ENCODE data around the gene PLPPR3.
"Not testable (repeated sequence)": the region's sequence is repeated elsewhere in the genome, so short reads cannot be mapped to it uniquely, and the experiment has no call there.

PLPPR3 gene

GRCh38 chr19:853614-854220 is 32.0 kb upstream of the PLPPR3 start:
- DNase-seq = not testable (repeated sequence)

DNA sequence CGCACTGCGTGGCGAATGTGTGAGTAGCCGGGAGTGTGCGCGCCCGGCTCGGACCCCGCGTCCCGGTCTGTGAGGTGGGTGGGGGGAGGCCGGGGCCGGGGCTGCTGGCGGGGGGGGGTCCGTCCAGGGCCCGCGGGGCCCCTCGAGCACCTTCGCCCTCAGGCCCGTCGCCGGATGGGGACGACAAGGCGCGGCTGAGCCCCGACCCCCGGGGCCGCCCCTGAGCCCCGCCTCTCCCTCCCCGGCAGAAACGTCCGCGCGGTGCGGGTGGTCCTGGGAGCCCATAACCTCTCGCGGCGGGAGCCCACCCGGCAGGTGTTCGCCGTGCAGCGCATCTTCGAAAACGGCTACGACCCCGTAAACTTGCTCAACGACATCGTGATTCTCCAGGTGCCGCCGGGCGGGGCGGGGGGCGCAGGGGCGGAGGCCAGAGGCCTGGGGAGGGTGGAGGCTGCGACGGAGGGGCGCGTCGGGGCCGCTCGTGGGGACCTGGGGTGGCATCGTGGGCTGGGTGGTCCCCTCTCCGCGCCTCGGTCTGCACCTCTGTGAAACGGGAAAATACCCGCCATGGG is 31.3 kb upstream of the PLPPR3 start:
- DNase-seq = no peak

DNA sequence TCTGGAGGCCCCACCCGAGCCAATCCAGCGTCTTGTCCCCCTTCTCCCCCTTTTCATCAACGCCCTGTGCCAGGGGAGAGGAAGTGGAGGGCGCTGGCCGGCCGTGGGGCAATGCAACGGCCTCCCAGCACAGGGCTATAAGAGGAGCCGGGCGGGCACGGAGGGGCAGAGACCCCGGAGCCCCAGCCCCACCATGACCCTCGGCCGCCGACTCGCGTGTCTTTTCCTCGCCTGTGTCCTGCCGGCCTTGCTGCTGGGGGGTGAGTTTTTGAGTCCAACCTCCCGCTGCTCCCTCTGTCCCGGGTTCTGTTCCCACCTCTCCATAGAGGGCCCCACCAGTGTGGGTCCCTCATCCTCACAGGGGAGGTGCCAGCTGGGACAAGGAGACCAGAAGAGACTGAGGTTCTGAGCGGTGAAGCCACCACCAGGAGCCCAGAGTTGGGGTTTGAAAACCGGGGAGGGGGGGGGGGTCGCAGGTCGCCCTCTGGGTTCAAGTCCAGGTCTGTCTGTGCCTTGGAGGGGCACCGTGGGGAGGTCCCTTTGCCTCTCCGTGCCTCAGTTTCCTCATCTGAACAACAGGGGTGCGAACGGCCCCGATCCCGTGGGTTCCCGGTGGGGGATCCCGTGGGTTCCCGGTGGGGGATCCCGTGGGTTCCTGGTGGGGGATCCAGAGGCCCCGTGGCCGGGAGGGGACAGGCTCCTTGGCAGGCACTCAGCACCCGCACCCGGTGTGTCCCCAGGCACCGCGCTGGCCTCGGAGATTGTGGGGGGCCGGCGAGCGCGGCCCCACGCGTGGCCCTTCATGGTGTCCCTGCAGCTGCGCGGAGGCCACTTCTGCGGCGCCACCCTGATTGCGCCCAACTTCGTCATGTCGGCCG is 30.6 kb upstream of the PLPPR3 start, which contains the start of gene ELANE:
Gene ELANE (plus strand): TSS at position 168 of the 878 bp plus-strand sequence. CDS start 26 bp downstream, at position 194.
- no peak for DNase-seq

DNA sequence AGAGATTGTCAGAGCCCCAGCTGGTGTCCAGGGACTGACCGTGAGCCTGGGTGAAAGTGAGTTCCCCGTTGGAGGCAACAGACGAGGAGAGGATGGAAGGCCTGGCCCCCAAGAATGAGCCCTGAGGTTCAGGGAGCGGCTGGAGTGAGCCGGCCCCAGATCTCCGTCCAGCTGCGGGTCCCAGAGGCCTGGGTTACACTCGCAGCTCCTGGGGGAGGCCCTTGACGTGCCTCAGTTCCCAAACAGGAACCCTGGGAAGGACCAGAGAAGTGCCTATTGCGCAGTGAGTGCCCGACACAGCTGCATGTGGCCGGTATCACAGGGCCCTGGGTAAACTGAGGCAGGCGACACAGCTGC is 29.2 kb upstream of the PLPPR3 start:
- DNase-seq = no peak

DNA sequence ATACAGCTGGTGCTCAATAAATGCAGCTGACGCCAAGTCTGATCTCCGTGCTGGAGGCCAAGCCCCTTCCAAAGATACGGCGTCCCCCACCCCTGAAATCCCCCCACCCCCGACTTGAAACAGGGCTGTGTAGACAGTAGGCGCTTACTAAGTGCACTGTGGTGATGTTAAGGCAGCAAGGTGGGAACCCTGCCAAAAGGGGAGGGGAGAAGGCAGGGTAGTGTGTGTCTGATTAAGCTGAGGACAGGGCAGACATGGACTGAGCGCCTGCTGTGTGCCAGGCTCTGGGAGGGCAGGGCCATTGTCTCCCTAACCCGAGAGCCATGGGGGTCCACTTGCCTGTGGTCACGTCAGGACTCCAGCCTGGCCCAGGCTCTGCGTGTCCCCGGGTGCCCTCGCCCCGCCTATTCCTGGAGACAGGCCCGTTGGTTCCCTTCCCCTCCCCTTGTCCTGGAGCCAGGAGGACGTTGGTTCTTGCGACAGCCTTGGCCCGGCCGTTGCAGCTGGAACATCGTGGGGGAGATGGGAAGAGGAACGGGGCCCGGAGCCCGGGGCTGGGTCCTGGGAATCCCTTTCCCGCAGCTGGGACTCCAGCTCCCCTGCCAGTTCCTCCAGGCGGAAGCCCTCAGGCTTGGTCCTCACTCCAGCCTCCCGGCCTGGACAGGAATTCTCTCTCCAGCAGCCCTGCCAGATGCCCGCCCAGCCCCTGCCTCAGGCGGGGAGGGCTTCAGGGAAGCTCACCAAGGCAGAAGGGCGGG is 28.6 kb upstream of the PLPPR3 start:
- peak; percentile 64 for DNase-seq

- not testable (repeated sequence) for DNase-seq
Observed at GRCh38 chr19:849195-849594, 27.4 kb upstream of the PLPPR3 start.

GRCh38 chr19:848386-848921 is 26.7 kb upstream of the PLPPR3 start:
- peak; percentile 14 for DNase-seq

DNA sequence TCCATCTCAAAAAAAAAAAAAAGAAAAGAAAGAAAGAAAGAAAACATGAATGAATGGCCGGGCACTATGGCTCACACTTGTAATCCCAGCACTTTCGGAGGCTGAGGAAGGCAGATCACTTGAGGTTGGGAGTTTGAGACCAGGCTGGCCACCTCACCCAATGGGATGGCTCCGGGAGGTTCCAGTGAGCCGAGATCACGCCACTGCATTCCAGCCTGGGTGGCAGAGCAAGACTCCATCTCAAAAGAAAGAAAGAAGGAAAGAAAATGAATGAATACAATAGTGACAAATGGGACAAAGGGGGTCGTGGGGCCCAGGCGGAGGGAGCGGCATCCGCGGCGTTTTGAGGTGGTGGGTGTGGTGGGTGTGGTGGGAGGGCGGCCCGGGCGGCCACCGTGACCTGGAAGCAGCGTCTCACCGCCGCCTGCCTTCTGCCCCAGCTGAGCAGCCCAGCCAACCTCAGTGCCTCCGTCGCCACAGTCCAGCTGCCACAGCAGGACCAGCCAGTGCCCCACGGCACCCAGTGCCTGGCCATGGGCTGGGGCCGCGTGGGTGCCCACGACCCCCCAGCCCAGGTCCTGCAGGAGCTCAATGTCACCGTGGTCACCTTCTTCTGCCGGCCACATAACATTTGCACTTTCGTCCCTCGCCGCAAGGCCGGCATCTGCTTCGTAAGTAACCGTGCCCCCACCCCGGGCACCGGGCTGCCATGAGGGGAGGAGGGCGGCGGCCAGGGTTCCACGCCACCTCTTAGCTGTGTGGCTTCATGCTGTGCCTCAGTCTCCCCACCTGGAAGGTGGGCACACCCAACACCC is 24.2 kb upstream of the PLPPR3 start:
- DNase-seq = no peak

GRCh38 chr19:844546-844971 is 22.8 kb upstream of the PLPPR3 start:
- DNase-seq = no peak

DNA sequence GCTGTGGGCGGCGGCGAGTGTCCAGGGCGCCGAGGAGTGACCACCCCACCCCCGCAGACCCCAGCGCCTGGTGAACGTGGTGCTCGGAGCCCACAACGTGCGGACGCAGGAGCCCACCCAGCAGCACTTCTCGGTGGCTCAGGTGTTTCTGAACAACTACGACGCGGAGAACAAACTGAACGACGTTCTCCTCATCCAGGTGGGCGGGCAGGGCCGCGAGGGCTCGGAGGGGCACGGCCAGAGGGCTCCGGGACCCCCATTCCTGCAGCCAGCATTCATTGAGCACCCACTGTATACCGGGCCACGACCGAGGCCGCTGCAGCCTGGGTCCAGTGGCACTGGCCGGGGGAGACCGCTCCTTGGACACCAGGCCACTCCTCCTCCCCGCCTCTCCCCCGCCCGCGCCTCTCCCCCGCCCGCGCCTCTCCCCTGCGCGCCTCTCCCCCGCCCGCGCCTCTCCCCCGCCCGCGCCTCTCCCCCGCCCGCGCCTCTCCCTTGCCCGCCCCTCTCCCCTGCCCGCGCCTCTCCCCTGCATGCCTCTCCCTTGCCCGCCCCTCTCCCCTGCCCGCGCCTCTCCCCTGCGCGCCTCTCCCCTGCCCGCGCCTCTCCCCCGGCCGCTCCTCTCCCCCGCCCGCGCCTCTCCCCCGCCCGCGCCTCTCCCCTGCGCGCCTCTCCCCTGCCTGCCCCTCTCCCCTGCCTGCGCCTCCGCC is 22.2 kb upstream of the PLPPR3 start:
- DNase-seq = no peak

DNA sequence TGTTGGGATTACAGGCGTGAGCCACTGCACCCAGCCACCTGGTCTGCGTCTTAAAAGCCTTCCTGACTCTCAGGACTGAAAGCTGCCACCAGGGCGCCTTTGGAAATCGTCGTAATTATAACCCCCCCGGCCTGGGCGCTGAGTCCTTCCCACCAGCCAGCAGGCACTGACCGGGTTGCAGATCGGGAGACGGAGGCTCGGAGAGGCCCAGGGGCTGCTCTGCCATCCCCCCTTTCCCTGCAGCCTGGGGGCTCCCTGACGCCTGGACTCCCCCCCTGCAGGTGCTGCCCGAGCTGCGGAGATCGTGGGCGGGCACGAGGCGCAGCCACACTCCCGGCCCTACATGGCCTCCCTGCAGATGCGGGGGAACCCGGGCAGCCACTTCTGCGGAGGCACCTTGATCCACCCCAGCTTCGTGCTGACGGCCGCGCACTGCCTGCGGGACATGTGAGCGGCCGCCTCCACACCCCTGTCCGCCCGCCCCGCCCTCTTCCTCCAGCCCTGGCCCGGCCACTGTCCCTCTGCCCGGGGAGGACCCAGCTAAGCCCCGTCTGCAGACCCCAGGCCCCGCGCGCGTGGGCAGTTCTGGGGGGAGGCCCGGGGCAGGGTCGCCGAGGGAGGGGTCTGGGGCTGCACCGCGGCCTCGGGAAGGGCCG is 21.6 kb upstream of the PLPPR3 start:
- DNase-seq = no peak

DNA sequence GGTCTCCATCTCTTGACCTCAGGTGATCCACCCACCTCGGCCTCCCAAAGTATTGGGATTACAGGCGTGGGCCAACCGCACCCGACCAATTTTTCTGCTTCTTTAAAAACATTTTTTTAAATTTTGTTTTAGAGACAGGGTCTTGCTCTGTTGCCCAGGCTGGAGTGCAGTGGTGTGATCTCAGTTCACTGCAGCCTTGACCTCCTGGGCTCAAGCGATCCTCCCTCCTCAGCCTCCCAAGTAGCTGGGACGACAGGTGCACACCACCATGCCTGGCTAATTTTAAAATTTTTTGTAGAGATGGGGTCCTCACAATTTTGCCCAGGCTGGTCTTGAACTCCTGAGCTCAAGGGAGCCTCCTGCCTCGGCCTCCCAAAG is 21.0 kb upstream of the PLPPR3 start:
- DNase-seq = not testable (repeated sequence)

GRCh38 chr19:840519-841206 is 18.9 kb upstream of the PLPPR3 start, which contains the start of gene PRTN3:
PRTN3 (plus strand) TSS chr19:840999; CDS start chr19:841009, 10 bp downstream.
- DNase-seq = no peak

DNA sequence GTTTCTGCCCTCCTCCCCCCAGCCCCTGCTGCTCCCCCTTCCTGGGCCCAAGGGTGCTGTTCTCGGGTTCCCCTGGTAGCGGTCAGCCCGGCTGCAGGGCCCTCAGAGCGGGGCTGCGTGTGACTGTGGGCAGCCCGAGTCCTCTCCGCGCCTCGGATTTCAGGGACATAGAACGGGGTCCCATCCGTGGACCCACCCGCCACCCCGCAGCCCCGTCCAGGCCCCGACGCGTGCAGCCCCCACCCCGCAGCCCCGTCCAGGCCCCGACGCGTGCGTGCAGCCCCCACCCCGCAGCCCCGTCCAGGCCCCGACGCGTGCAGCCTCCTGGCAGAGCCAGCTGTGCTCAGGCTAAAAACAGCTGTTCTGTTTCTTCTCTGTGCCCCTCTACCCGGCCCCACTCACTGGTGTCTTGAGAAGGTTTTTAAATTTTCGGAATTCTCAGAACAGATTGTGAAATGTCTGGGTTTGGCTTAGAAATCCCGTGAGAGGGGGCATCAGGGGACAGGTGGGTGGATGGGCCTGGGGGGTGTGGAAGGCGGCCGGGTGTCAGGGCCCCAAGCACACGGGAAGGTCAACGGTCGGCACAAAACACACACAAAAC is 13.6 kb upstream of the PLPPR3 start:
- DNase-seq = no peak

DNA sequence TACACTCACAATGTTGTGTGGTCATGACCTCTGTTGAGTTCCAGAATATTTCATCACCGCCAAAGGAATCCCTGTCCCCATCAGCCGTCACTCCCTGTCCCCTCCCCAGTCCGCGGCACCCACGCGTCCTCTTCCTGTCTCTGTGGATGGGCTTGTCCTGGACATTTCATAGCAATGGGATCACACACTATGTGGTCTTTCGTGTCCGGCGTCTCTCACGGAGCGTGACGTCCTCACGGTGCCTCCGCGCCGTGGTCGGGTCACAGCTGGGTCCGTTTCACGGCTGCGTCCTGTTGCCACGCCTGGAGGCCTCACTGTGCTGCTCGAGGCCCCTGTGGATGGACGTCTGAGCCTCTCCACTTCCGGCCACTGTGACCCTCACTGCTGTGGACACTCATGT is 12.5 kb upstream of the PLPPR3 start:
- no peak for DNase-seq

- DNase-seq = no peak
Observed at GRCh38 chr19:831407-832369, 9.9 kb upstream of the PLPPR3 start.

- DNase-seq = no peak
Observed at GRCh38 chr19:829129-829758, 7.5 kb upstream of the PLPPR3 start.

Measured in OCI-M1 (cell line).